ENCODE data around the gene CEBPB. TPM values are rescaled to one million over a fixed set of nuclear protein-coding genes. Genes with fewer than 3 reads are reported as not detected.
"Not testable (repeated sequence)": the region's sequence is repeated elsewhere in the genome, so short reads cannot be mapped to it uniquely, and the experiment has no call there.

The CEBPB gene
- polyA plus RNA-seq, 12 donors: 3.9 to 11.5 (median 5.5) TPM; not detected in 1

DNA sequence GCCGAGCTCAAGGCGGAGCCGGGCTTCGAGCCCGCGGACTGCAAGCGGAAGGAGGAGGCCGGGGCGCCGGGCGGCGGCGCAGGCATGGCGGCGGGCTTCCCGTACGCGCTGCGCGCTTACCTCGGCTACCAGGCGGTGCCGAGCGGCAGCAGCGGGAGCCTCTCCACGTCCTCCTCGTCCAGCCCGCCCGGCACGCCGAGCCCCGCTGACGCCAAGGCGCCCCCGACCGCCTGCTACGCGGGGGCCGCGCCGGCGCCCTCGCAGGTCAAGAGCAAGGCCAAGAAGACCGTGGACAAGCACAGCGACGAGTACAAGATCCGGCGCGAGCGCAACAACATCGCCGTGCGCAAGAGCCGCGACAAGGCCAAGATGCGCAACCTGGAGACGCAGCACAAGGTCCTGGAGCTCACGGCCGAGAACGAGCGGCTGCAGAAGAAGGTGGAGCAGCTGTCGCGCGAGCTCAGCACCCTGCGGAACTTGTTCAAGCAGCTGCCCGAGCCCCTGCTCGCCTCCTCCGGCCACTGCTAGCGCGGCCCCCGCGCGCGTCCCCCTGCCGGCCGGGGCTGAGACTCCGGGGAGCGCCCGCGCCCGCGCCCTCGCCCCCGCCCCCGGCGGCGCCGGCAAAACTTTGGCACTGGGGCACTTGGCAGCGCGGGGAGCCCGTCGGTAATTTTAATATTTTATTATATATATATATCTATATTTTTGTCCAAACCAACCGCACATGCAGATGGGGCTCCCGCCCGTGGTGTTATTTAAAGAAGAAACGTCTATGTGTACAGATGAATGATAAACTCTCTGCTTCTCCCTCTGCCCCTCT lies 1.1 kb downstream of the CEBPB start:
- peak; percentile 59 for DNase-seq

DNA sequence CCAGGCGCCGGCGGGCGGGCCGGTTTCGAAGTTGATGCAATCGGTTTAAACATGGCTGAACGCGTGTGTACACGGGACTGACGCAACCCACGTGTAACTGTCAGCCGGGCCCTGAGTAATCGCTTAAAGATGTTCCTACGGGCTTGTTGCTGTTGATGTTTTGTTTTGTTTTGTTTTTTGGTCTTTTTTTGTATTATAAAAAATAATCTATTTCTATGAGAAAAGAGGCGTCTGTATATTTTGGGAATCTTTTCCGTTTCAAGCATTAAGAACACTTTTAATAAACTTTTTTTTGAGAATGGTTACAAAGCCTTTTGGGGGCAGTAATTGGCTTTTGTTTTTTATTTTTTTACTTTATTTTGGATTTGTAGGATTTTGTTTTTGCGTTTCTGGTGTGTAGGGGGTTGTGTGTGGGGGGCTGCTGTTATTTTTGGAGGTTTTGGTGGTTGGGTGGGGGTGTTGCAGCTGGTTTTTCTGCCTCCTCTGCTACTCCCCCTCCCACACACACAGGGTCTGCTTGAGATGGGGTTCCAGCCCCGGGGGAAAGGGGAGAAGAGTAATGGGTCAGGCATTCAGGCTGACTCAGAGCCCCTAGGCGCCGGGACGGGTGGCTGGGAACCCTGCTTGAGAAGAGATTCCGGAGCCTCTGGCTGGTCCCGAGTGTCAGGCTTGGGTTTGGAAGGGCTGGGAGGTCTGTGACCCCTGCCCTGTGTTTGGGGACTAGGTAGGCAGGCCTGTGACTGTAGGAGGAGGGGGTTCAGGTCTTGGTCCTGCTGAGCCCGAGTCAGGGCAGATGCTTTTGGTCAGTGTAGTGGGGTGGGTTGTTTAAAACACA lies 2.0 kb downstream of the CEBPB start:
- peak; percentile 79 for DNase-seq

DNA sequence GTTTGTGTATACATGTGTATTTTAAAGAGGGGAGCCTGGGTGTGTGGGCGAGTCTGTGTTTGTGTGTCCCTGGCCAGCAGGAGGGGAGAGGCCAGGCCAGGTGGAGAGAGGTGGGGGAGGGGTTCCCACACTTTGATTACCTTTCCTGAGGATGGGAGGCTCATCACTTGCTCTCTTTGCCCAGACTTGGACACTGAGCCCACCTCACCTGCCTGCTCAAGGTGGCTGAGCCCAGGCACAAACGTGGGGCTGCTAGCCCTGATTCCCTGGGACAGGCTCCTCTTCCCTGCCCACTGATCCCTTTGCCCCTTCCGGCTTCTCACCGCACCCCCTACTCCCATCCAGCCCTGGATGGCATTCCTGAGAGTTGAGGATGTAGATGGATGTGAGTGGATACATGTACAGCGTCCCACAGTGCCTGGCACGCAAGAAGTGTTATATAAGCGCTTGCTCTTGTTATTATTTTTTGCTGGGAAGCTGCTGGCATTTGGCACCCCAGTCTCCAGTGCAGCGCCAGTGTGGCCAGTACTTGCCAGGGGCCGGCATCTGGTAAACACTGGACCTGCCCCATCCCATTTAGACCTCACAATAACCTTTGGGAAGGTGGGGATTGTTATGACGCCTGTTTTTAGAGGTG lies 2.7 kb downstream of the CEBPB start:
- DNase-seq: no peak

- no peak for DNase-seq
Measured at GRCh38 chr20:50193836-50194421, 3.3 kb downstream of the CEBPB start.

DNA sequence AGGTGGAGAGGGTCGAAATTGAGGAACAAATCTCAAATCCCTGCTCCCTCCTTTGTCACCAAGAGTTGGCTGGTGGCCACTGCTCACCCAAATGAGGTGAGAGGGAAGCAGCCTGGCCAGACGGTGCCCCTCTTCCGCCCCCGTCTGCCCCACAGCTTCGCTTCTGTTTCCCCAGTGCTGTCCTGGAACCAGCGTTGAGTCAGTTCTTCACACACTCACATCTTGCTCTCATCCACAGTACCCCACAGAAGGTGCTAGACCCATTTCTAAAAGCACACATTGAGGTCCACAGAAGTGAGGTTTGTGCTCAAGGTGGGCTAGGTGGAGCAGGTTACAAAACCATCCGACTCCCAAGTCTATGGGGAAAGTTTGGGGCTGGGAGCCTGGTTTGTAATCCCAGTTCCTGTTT lies 3.8 kb downstream of the CEBPB start:
- no peak for DNase-seq

DNA sequence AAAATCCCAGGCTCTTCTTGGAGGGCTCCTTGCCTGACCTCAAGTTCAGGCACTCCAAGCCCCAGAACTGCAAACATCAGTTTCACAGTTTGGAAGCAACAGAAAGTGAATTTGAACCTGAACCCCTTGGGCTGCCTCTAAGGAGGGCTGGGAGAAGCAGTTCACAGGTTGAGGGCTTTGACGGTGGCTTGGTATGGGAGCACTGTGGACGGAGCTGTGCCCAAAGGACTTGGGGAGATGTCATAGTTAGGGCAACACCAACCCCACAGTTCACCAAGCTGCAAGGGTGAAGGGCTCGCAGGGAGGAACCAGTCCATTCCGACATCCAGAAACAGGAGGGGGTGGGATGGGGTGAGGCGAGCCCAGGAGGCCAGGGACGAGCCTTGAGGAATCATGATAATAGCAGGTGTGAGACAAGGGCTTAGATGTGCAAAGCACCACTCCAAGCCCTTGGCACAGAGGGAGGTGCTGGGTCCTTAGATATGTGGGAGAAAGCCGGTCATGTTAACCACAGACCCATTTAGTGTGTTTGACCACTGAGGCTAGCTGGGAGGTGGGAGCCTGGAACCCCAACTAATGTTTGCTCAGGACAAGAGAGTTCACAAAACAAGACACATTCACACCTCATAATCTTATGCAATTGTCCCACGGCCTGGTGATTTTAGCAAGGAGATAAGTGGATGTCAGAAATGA lies 4.3 kb downstream of the CEBPB start:
- DNase-seq: no peak

DNA sequence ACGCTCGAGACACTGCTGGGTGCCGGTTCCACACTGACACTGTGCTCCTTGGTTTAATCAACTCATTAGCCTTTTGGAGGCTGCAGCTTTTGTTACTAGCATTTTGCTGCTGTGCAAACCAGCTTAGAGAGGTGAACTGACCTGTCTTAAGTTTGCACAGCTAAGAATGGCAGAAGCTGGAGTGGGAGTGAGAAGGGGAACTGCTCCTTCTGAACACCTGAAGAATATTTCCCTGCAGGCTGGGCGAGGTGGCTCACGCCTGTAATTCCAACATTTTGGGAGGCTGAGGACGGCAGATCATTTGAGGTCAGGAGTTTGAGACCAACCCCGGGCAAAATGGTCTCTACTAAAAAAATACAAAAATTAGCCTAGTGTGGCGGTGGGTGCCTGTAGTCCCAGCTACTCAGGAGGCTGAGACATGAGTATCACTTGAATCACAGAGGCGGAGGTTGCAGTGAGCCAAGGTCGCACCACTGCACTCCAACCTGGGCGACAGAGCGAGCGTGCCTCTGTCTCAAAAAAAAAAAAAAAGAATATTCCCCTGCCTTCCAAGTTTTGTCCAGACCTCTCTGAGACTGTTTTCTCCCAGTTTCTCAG lies 5.0 kb downstream of the CEBPB start:
- DNase-seq: no peak

- DNase-seq: no peak
Measured at GRCh38 chr20:50196248-50196647, 5.6 kb downstream of the CEBPB start.

- DNase-seq: no peak
Measured at GRCh38 chr20:50196896-50197295, 6.3 kb downstream of the CEBPB start.

DNA sequence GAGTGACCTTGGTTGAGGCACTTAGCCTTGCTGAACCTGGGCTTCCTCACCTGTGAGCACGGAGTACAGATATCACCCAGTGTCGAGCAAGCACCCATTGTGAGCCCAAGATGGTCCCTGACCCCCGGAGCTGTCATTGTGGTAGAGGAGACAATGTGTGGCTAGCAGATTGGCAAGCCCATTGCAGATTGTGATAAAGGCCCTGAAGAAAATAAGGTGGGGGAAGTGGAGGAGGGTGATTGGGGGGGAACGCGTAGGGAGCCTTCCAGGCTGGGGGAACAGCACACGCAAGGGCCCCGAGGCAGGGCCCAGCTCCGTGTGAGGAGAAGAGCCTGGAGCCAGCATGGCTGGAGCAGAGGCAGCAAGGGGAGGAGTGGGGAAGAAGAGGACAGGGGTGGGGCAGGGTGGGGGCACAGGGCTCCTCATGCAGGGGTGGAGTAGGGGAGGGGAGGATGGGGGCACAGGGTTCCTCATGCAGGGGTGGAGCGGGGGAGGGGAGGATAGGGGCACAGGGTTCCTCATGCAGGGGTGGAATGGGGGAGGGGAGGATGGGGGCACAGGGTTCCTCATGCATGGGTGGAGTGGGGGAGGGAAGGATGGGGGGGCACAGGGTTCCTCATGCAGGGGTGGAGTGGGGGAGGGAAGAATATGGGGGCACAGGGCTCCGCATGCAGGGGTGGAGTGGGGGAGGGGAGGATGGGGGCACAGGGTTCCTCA lies 7.0 kb downstream of the CEBPB start:
- no peak for DNase-seq

DNA sequence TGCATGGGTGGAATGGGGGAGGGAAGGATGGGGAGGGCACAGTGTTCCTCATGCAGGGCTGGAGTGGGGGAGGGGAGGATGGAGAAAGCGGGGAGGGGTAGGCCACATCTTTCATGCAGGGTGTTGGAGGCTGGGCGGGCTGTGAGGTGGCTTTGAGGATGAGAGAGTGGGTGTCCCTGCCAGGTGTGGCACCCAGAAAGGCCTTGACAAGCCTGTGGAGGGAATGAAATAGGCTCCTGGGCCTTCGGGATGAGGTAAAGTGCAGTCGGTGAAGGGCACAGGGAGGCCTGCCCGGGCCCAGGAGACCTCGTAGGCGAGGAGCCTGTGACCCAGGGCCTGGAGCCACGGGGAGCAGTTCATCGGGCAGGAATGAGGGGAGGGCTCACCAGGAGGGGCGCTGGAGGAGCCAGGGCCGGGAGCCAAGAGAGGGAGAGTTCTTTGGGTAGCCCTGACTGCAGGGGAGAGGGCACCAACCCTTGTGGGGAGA lies 7.6 kb downstream of the CEBPB start:
- DNase-seq: no peak

DNA sequence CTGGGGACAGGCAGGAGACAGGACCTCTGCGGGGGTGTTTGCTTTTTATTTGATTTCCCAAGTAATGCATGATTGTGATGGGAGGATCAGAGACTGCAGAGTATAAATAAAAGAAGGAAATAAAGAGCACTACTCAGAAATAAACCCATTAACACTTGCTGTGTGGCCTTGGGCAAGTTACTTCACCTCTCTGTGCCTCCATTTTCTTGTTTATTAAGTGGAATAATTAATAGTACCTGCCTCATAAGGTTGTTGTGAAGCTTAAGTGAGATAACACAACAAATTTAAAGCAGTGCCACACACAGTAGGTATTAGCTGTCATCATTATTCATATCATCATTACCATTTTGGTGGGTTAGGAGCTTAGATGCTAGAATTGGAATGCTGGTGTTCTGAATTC lies 8.1 kb downstream of the CEBPB start:
- DNase-seq: no peak

- DNase-seq: no peak
Measured at GRCh38 chr20:50199703-50200102, 9.1 kb downstream of the CEBPB start.

DNA sequence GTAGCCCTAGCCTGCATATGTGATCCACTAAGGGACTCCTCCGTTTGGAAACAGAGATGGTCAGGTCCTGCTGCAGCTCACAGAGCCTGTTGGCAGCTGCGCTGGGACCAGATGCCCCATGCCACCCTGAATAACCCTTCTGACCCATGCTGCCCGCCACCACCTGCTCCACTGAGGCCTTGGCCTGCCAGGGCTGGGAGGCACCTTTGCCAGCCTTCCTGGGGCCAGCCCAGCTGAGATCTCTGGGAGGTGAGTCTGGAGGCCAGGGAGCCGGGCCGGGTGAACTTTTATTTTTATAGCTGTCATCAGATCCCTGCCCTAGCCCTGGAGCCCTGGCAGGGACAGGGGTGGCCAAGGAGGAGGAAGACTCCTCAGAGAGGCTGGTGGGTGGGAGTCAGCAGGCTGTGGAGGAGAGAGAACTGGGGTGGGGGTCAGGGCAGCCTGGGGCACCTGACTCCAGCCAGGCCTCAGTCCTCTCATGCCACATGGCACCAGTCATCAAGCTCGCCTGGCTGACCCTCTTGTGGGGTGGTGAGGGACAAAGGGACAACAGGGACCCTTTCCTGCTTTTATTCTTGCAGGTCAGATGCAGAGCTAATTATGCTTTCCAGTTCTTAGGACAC lies 10.0 kb downstream of the CEBPB start:
- DNase-seq: no peak

- DNase-seq: not testable (repeated sequence)
Measured at GRCh38 chr20:50201710-50202109, 11.1 kb downstream of the CEBPB start.

DNA sequence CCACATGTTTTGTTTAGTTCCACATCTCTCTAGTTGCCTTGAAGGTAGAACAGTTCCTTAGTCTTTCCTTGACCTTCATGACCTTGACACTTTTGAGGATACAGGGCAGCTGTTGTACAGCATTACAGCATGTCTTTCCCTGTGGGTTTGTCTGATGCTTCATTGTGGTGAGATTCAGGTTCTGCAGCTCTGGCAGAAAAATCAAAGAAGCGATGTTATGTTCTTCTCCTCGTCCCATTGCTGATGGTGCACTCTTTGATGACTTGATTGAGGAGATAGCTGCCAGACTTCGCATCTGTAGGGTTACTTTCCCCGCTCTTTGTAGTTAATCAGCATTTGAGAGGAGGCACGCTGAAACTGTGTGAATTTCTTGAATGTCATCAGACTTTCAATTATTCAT lies 12.0 kb downstream of the CEBPB start:
- DNase-seq: no peak

- DNase-seq: no peak
Measured at GRCh38 chr20:50203951-50204937, 13.6 kb downstream of the CEBPB start.

GRCh38 chr20:50207026-50207425 lies 16.4 kb downstream of the CEBPB start:
- no peak for DNase-seq

Measured in muscle of arm (tissue), 12 donors.